Vagina (tissue), 2 donors: ENCODE results near the gene ETNK2.

ENCODE experiments used
- POLR2A ChIP-seq, 2 donors: fragments of 450-650 bp; IDR thresholded peaks; one replicate each; pipeline ENCODE4 v1.6.1; 2017; ENCODE audit warnings: antibody characterized with exemption in 2 of 2, mild to moderate bottlenecking in 2 of 2, moderate library complexity in 2 of 2
- POLR2AphosphoS5 ChIP-seq, 2 donors: sonication (generic); formaldehyde crosslinking; IDR thresholded peaks; one replicate each; pipeline ENCODE4 v1.9.0; 2017; ENCODE audit warnings: antibody characterized with exemption in 2 of 2, mild to moderate bottlenecking in 2 of 2, low read depth in 1 of 2; ENCODE audit not compliant: insufficient read depth in 1 of 2
- TF ChIP-seq, protein P1 (sequence below), 3 experiments: fragments of 450-650 bp in 2 of 3; fragments of 200-600 bp in 1 of 3; sonication (generic) in 1 of 3; IDR thresholded peaks; one replicate each; pipeline ENCODE4 v1.5.1; 2017 to 2019; ENCODE audit warnings: antibody characterized with exemption in 3 of 3, mild to moderate bottlenecking in 2 of 3, moderate library complexity in 2 of 3

DNA sequence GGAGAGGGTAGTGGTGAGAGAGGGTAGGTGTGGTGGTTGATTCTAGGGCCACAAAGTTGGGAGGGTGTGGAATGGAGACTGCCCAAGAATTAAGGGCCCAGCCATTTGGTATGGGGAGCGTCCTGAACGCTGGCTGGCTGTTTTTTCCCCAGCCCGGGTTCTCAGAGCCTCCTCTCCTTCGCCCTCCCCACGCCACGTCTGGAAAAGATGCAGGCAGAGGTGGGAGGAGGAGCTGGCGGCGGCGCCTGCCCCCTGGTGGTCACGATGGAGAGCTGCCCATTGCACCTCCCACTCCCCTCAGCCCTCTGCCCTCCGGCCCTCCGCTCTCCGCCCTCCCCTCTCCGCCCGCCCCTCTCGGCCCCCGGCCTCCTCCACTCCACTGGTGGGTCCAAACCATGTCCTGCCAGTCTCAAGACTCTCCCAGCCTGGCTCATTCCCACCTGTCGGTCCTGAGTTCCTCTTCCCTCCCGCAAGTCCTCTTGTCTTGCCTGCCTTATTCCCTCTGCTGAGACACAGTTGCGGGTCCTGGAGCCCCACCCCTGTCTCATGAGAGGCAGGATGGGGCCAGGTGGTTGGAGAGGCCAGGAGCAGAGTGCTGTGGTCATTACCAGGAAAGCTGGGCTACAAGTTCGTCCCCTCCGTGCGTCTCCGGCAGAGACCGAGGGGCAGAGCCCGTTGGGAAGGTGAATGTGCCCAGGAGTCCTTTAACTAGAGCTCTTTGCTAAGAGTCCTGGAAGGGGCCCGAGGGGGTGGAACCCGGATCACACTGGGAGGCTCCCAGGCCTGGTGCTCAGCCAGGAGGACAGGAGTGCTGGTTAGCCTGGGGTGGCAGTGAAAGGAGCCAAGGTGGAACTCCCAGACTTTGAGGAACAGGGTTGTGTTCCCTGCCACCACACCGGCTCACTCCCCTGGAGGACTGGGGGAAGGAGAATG lies 22.6 kb downstream of the ETNK2 start:
- TF ChIP-seq POLR2A (IDR thresholded peaks at IDR 0.05) (no peak), POLR2AphosphoS5 (IDR thresholded peaks at IDR 0.05; ENCODE audit: insufficient read depth in 1 of 2, low read depth in 1 of 2) (peak in 1 of 2 donors; percentile 20)
- TF ChIP-seq, protein P1, sequence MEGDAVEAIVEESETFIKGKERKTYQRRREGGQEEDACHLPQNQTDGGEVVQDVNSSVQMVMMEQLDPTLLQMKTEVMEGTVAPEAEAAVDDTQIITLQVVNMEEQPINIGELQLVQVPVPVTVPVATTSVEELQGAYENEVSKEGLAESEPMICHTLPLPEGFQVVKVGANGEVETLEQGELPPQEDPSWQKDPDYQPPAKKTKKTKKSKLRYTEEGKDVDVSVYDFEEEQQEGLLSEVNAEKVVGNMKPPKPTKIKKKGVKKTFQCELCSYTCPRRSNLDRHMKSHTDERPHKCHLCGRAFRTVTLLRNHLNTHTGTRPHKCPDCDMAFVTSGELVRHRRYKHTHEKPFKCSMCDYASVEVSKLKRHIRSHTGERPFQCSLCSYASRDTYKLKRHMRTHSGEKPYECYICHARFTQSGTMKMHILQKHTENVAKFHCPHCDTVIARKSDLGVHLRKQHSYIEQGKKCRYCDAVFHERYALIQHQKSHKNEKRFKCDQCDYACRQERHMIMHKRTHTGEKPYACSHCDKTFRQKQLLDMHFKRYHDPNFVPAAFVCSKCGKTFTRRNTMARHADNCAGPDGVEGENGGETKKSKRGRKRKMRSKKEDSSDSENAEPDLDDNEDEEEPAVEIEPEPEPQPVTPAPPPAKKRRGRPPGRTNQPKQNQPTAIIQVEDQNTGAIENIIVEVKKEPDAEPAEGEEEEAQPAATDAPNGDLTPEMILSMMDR (IDR thresholded peaks at IDR 0.05): peak; percentile 79 to 99 (median 93)
